HEK293 (cell line): ENCODE measurements around the gene BCL2L13.

ENCODE experiments used
- CTCF ChIA-PET: fragments of 350-600 bp; formaldehyde crosslinking; extraction: SDS; loops from one replicate; lab custom pipeline; 2021; ENCODE audit warnings: antibody characterized with exemption; lab: Yijun Ruan, JAX
- POLR2A ChIA-PET: fragments of 300-600 bp; formaldehyde crosslinking; extraction: SDS; loops from one replicate; lab custom pipeline; 2020; ENCODE audit warnings: antibody characterized with exemption, inconsistent platforms; lab: Yijun Ruan, JAX
- H3K27ac ChIP-seq: fragments of 200-500 bp; sonication (Bioruptor generic); 2 replicates; pipeline ENCODE4 v1.5.1; 2014; ENCODE audit warnings: low read depth, low read length, control low read depth, inconsistent platforms; ENCODE audit errors: extremely low read depth
- H3K36me3 ChIP-seq, 2 experiments: fragments of 200-500 bp in 1 of 2; sonication (Bioruptor generic) in 1 of 2; 1 replicate in 1 of 2; 2 replicates in 1 of 2; pipeline ENCODE4 v1.5.1; 2014 to 2017; ENCODE audit warnings: inconsistent platforms in 2 of 2, low read length in 2 of 2; ENCODE audit not compliant: control insufficient read depth in 2 of 2, insufficient read depth in 1 of 2
- H3K4me1 ChIP-seq: fragments of 200-500 bp; sonication (Bioruptor generic); 2 replicates; pipeline ENCODE4 v1.5.1; 2014; ENCODE audit warnings: mild to moderate bottlenecking, low read length, inconsistent platforms; ENCODE audit not compliant: control insufficient read depth, insufficient read depth
- H3K4me3 ChIP-seq: 2 replicates; pipeline ENCODE4 v1.5.1; 2011; ENCODE audit warnings: low read depth, mild to moderate bottlenecking, control low read depth, low read length, moderate library complexity
- H3K9me3 ChIP-seq: fragments of 200-500 bp; sonication (Bioruptor generic); 2 replicates; pipeline ENCODE4 v1.5.1; 2014; ENCODE audit warnings: low read depth, low read length, inconsistent platforms; ENCODE audit not compliant: control insufficient read depth, insufficient read depth
- GLIS1 ChIP-seq: fragments of 450-650 bp; formaldehyde crosslinking; IDR thresholded peaks from 2 replicates; pipeline ENCODE4 v1.5.1; 2016; ENCODE audit warnings: missing biosample characterization, missing genetic modification characterization
- IKZF3 ChIP-seq: fragments of 450-650 bp; IDR thresholded peaks from 2 replicates; pipeline ENCODE4 v1.5.0; 2018; ENCODE audit warnings: missing biosample characterization, mild to moderate bottlenecking, missing genetic modification characterization, moderate library complexity
- KLF1 ChIP-seq: fragments of 450-650 bp; formaldehyde crosslinking; IDR thresholded peaks from 2 replicates; pipeline ENCODE4 v1.5.1; 2016; ENCODE audit warnings: missing biosample characterization, missing genetic modification characterization
- TRIM28 ChIP-seq: IDR thresholded peaks from 2 replicates; pipeline ENCODE4 v1.6.1; 2011; ENCODE audit warnings: low read length, control low read depth, borderline replicate concordance
- YY1 ChIP-seq: fragments of 450-650 bp; formaldehyde crosslinking; IDR thresholded peaks from 2 replicates; pipeline ENCODE4 v1.5.1; 2018; ENCODE audit warnings: missing biosample characterization, missing genetic modification characterization
- ZNF248 ChIP-seq: fragments of 450-650 bp; formaldehyde crosslinking; IDR thresholded peaks from 2 replicates; pipeline ENCODE4 v1.5.1; 2017; ENCODE audit warnings: missing biosample characterization, missing genetic modification characterization
- ZNF266 ChIP-seq: fragments of 450-650 bp; formaldehyde crosslinking; IDR thresholded peaks from 2 replicates; pipeline ENCODE4 v1.5.1; 2016; ENCODE audit warnings: missing biosample characterization, missing genetic modification characterization, low read depth
- ZNF274 ChIP-seq, 2 experiments: fragments of 200-500 bp in 1 of 2; fragments of 450-650 bp in 1 of 2; sonication (Bioruptor generic) in 1 of 2; formaldehyde crosslinking in 1 of 2; IDR thresholded peaks; 2 replicates each; pipeline versions ENCODE4 v1.5.1 to v1.6.1; 2014 to 2016; ENCODE audit warnings: borderline replicate concordance in 1 of 2, inconsistent platforms in 1 of 2, low read length in 1 of 2, missing biosample characterization in 1 of 2, missing genetic modification characterization in 1 of 2
- ZNF292 ChIP-seq: fragments of 450-650 bp; formaldehyde crosslinking; IDR thresholded peaks from 2 replicates; pipeline ENCODE4 v1.5.1; 2016; ENCODE audit warnings: low read depth, missing biosample characterization, missing genetic modification characterization, borderline replicate concordance
- ZNF391 ChIP-seq: fragments of 450-650 bp; formaldehyde crosslinking; IDR thresholded peaks from 2 replicates; pipeline ENCODE4 v1.5.1; 2016; ENCODE audit warnings: low read depth, missing biosample characterization, missing genetic modification characterization, borderline replicate concordance
- ZNF416 ChIP-seq: fragments of 450-650 bp; formaldehyde crosslinking; IDR thresholded peaks from 2 replicates; pipeline ENCODE4 v1.5.1; 2016; ENCODE audit warnings: missing biosample characterization, missing genetic modification characterization
- ZNF423 ChIP-seq: fragments of 450-650 bp; formaldehyde crosslinking; IDR thresholded peaks from 2 replicates; pipeline ENCODE4 v1.5.1; 2016; ENCODE audit warnings: missing biosample characterization, missing genetic modification characterization
- ZNF501 ChIP-seq: fragments of 450-650 bp; formaldehyde crosslinking; IDR thresholded peaks from 2 replicates; pipeline ENCODE4 v1.5.1; 2016; ENCODE audit warnings: missing biosample characterization, missing genetic modification characterization
- ZNF521 ChIP-seq: fragments of 450-650 bp; formaldehyde crosslinking; IDR thresholded peaks from 2 replicates; pipeline ENCODE4 v1.5.1; 2017; ENCODE audit warnings: missing biosample characterization, mild to moderate bottlenecking, missing genetic modification characterization
- ZNF571 ChIP-seq: fragments of 450-650 bp; formaldehyde crosslinking; IDR thresholded peaks from 2 replicates; pipeline ENCODE4 v1.5.0; 2017; ENCODE audit warnings: missing biosample characterization, missing genetic modification characterization
- ZNF629 ChIP-seq: fragments of 450-650 bp; formaldehyde crosslinking; IDR thresholded peaks from 2 replicates; pipeline ENCODE4 v1.5.1; 2017; ENCODE audit warnings: missing biosample characterization, missing genetic modification characterization
- ZNF76 ChIP-seq: fragments of 450-650 bp; formaldehyde crosslinking; IDR thresholded peaks from 2 replicates; pipeline ENCODE4; 2016; ENCODE audit warnings: low read depth, missing biosample characterization, missing genetic modification characterization, borderline replicate concordance
- ZNF768 ChIP-seq: fragments of 450-650 bp; formaldehyde crosslinking; IDR thresholded peaks from 2 replicates; pipeline ENCODE4 v1.5.1; 2018; ENCODE audit warnings: missing biosample characterization, mild to moderate bottlenecking, missing genetic modification characterization
- TF ChIP-seq, protein P1 (sequence below): fragments of 450-650 bp; formaldehyde crosslinking; IDR thresholded peaks from 2 replicates; pipeline ENCODE4 v1.5.1; 2017; ENCODE audit warnings: missing biosample characterization, mild to moderate bottlenecking, missing genetic modification characterization, moderate library complexity
- TF ChIP-seq, protein P2 (sequence below): fragments of 450-650 bp; formaldehyde crosslinking; conservative IDR thresholded peaks from 2 replicates; pipeline ENCODE4 v1.5.1; 2016; ENCODE audit warnings: low read depth, missing biosample characterization, missing genetic modification characterization

BCL2L13 gene

DNA sequence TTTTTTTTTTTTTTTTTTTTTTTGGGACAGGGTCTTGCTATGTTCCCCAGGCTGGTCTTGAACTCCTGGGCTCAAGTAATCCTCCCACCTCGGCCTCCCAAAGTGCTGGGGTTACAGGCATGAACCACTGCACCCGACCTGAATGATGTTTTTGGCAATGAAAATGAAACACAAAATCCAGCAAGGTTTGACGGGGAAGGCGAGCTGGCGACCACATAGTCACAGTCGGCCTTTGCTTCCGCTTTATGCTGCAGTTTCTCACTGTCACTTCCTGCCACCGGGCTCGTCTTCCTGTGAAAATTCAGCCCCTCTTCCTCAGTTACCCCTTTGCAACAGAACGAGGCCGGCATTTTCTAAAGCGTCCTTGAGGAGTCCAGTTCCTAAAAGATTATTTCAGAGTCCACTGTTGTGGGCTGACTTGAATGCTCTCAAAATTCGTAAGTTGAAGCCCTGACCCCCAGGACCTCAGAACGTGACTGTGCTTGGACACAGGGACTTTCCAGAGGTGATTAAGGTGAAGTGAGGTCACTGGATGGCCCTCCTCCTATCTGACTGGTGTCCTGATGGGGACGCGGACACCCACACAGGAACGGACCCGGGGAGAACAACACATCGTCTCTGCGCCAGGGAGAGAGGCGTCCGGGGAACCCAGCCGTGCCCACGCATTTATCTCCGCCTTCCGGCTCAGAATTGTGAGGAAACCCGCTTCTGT lies 138.6 kb downstream of the BCL2L13 start:
- Histone ChIP-seq H3K9me3 (no peaks in the 10 kb centered on the region), H3K36me3 (peaks cover 0 to 1% of the 10 kb centered on the region in 2 experiments; a peak in 1 of 3 replicates), H3K4me3 (no peak overlapping the region), H3K27ac (no peak overlapping the region), H3K4me1 (peaks cover 8% of the 10 kb centered on the region)
- POLR2A ChIA-PET, result no interaction called here
- CTCF ChIA-PET, result interaction anchor here (2.4 kb wide), 1 partner anchor 35 kb away, joined by 9 read pairs; no protein-coding TSS in a partner anchor
- TF ChIP-seq ZNF248 (tag by site-specific recombination) (no peak), TRIM28 (no peak), ZNF501 (tag by site-specific recombination) (no peak), YY1 (tag by site-specific recombination) (no peak), ZNF423 (no peak)
- TF ChIP-seq, protein P1, sequence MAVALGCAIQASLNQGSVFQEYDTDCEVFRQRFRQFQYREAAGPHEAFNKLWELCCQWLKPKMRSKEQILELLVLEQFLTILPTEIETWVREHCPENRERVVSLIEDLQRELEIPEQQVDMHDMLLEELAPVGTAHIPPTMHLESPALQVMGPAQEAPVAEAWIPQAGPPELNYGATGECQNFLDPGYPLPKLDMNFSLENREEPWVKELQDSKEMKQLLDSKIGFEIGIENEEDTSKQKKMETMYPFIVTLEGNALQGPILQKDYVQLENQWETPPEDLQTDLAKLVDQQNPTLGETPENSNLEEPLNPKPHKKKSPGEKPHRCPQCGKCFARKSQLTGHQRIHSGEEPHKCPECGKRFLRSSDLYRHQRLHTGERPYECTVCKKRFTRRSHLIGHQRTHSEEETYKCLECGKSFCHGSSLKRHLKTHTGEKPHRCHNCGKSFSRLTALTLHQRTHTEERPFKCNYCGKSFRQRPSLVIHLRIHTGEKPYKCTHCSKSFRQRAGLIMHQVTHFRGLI (tag by site-specific recombination), result no peak

DNA sequence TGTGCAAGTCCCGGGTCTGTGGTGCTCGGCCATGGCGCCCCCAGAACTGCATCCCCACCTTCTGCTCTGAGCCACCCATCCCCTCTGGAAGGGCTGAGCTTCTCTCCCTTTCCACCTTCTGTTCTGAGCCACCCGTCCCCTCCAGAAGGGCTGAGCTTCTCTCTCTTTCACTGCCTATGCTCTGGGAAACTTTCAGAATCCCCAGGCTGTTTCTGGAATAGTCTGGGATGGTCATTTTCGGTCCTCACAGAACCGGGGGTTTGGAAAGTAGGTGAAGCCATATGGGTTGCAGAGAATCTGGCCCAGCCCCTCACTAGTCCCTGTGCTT lies 139.1 kb downstream of the BCL2L13 start:
- Histone ChIP-seq H3K36me3 (no peaks in the 10 kb centered on the region), H3K4me3 (no peak overlapping the region), H3K4me1 (peaks cover 8% of the 10 kb centered on the region), H3K9me3 (no peaks in the 10 kb centered on the region), H3K27ac (no peak overlapping the region)
- ChIA-PET POLR2A (no interaction called here), CTCF (interaction anchor here (1.2 to 2.4 kb wide), 2 partner anchors 35 to 53 kb away, joined by 3 to 9 read pairs; no protein-coding TSS in a partner anchor)
- no peak for TF ChIP-seq ZNF501 (tag by site-specific recombination)
- TF ChIP-seq ZNF629 (tag by site-specific recombination), result no peak
- no peak for TF ChIP-seq ZNF292 (tag by site-specific recombination)
- TF ChIP-seq ZNF274 (IDR thresholded peaks at IDR 0.05; ENCODE audit: low read length), result no peak
- TF ChIP-seq ZNF274 (tag by site-specific recombination; IDR thresholded peaks at IDR 0.05; ENCODE audit: borderline replicate concordance), result no peak
- no peak for TF ChIP-seq ZNF416 (tag by site-specific recombination)
- TF ChIP-seq ZNF266 (tag by site-specific recombination), result no peak
- TF ChIP-seq IKZF3 (tag by site-specific recombination), result no peak
- TF ChIP-seq GLIS1 (tag by site-specific recombination), result no peak
- no peak for TF ChIP-seq KLF1 (tag by site-specific recombination)
- TF ChIP-seq ZNF571 (tag by site-specific recombination), result no peak
- no peak for TF ChIP-seq ZNF391 (tag by site-specific recombination)
- TF ChIP-seq, protein P2, sequence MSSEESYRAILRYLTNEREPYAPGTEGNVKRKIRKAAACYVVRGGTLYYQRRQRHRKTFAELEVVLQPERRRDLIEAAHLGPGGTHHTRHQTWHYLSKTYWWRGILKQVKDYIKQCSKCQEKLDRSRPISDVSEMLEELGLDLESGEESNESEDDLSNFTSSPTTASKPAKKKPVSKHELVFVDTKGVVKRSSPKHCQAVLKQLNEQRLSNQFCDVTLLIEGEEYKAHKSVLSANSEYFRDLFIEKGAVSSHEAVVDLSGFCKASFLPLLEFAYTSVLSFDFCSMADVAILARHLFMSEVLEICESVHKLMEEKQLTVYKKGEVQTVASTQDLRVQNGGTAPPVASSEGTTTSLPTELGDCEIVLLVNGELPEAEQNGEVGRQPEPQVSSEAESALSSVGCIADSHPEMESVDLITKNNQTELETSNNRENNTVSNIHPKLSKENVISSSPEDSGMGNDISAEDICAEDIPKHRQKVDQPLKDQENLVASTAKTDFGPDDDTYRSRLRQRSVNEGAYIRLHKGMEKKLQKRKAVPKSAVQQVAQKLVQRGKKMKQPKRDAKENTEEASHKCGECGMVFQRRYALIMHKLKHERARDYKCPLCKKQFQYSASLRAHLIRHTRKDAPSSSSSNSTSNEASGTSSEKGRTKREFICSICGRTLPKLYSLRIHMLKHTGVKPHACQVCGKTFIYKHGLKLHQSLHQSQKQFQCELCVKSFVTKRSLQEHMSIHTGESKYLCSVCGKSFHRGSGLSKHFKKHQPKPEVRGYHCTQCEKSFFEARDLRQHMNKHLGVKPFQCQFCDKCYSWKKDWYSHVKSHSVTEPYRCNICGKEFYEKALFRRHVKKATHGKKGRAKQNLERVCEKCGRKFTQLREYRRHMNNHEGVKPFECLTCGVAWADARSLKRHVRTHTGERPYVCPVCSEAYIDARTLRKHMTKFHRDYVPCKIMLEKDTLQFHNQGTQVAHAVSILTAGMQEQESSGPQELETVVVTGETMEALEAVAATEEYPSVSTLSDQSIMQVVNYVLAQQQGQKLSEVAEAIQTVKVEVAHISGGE (tag by site-specific recombination), result no peak
- no peak for TF ChIP-seq ZNF768 (tag by site-specific recombination)
- TF ChIP-seq ZNF521 (tag by site-specific recombination), result no peak
- no peak for TF ChIP-seq ZNF76 (tag by site-specific recombination)
